GM19240 (cell line): Measurements from ENCODE around the gene LEKR1.
"Not testable (repeated sequence)": the region's sequence is repeated elsewhere in the genome, so short reads cannot be mapped to it uniquely, and the experiment has no call there.

Source experiments
- DNase-seq: peaks from one replicate; pipeline ENCODE4 v3.0.0; 2011; ENCODE audit warnings: low spot score; ENCODE audit not compliant: insufficient read length

The LEKR1 gene

DNA sequence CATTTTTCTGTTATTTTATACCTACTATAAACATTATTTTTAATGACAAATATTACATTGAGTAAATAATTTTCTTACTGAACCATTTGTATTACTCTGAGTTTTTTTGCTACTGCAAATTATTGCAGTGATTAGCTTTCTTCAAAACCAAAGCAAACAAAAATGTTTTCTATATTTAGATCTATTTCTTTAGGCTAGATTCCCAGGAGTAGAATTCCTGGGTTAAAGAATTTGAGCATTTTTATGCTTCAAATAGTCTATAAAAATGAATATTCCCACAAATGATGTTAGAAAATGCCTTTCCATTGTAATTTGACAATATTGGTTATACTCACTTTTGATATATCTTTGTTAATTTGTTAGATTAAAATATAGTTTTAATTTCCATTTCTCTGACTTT lies 76.8 kb downstream of the LEKR1 start:
- no peak for DNase-seq

DNA sequence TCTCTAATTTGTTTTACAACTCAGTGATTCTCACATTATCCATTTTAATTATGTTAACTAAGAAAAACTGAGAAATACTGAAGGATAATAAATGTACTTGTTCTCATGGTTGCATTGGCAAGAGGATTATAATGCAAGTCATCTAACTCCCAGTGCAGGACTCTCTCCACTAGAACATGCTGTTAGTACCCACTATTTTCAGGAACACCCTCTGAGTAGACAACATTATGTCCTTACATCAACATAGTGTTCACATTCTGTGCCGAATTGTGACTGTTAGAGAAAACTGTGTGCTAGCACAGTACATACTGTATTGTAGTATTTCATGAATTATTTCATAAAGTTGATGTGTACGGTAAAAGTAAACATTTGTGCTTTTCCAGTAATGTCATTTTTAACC lies 80.1 kb downstream of the LEKR1 start:
- no peak for DNase-seq

DNA sequence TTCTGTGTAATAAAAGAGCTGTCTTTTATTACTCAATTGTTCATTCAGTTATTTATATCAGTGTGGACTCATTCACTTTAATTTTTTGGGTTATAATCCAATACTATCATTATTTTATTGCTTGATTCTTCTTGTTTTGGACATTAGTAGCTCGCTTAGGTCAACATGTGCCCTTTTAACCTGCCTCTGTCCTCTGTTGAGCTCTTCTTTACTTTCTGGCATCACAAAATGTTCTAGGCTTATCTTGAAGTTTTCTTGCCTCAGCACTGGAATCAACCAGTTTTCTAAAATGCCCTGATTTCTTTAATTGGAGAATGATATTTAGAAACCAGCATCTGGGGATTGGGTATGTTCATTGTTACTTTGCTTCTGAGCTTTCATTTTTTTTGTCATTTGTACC lies 82.2 kb downstream of the LEKR1 start:
- DNase-seq = no peak

DNA sequence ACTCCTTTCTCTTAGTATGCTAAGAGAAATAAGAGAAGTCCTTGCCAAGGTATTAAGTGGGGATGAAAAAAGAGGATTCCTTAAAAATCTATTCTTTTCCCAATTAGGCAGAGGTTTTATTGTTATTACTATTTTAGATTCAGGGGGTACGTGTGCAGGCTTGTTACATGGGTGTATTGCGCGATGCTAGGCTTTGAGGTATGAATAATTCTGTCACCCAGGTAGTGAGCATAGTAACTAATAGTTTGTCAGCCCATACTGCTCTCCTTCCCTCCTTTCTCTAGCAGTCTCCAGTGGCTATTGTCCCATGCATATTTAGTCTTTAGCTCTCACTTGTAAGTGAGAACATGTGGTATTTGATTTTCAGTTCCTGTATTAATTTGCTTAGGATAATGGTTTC lies 83.9 kb downstream of the LEKR1 start:
- DNase-seq = no peak

DNA sequence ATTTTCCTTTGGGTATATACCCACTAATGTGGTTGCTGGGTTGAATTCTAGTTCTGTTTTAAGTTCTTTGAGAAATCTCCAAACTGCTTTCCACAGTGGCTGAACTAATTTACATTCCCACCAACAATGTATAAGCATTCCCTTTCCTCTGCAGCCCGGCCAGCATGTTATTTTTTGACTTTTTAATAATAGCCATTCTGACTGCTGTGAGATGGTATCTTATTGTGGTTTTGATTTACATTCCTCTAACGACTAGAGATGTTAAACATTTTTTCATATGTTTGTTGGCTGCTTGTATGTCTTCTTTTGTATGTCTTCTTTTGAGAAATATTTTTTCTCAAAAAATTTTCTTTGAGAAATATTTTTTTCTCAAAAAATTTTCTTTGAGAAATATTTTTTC lies 84.7 kb downstream of the LEKR1 start:
- DNase-seq = not testable (repeated sequence)

DNA sequence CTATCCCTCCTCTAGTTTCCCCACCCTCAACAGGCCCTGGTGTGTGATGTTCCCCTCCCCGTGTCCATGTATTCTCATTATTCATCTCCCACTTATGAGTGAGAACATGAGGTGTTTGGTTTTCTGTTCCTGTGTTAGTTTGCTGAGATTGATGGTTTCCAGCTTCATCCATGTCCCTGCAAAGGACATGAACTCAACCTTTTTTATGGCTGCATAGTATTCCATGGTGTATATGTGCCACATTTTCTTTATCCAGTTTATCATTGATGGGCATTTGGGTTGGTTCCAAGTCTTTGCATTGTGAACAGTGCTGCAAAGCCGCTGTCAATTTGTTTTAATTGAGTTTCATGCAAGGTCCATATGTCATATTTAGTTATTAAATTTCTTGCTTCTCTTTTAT lies 88.1 kb downstream of the LEKR1 start:
- not testable (repeated sequence) for DNase-seq

DNA sequence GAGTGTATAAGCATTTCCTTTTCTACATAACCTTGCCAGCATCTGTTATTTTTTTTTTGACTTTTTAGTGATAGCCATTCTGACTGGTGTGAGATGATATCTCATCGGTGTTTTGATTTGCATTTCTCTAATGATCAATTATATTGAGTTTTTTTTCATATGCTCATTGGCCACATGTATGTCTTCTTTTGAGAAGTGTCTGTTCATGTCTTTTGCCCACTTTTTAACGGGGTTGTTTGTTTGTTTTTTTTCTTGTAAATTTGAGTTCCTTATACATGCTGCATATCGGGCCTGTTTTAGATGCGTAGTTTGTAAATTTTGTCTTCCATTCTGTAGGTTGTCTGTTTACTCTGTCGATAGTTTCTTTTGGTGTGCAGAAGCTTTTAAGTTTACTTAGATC lies 89.2 kb downstream of the LEKR1 start:
- no peak for DNase-seq

DNA sequence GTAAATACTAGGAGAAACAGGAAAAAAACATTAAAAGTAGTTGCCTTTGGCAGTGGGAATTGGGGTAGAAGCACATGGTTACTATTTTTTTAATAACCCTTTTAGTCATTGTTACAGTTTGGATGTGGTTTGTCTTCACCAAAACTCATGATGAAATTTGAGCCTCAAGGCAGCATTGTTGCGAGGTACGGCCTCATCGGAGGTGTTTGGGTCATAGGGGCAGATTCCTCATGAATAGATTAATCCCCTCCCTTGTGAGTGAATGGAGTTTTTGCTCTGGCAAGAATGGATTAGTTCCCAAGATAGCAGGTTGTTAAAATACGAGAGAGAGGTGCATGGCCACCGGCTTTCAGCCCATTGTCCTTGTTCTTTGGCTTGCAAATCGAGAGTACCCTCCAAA lies 92.6 kb downstream of the LEKR1 start:
- DNase-seq = no peak

DNA sequence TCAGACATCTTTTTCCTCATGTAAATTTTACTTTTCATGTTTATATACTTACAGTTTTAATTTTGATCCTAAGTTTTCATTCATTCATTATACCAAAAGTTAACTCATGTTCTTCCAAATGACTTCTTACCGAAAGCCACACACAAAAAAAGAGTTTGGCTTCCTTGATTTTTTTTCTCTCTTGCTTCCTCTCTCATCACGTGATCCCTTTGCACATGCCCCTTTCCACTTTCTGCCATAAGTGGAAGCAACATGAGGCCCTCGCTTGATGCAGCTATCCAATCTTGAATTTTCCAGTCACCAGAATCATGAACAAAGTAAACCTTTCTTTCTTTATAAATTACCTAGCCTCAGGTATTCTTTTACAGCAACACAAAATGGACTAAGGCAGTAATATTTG lies 93.7 kb downstream of the LEKR1 start:
- DNase-seq = no peak

DNA sequence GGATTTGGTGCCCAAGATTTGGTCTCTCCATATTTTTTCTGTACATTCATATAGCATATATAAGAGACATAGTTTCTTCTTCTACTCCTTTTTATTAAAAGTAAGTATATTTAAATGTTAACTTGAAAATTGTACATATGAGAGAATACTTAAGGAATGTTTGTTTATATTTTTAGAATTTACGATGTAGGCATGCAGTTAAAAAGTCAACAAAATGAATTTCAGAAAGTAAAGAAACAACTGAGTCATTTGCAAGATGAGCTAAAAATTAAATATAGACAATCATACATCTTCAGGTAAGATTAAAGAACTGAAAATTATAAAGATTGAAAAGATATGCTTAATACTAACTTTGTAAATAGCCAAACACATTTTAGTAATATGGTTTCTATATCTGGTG lies 94.2 kb downstream of the LEKR1 start:
- no peak for DNase-seq

DNA sequence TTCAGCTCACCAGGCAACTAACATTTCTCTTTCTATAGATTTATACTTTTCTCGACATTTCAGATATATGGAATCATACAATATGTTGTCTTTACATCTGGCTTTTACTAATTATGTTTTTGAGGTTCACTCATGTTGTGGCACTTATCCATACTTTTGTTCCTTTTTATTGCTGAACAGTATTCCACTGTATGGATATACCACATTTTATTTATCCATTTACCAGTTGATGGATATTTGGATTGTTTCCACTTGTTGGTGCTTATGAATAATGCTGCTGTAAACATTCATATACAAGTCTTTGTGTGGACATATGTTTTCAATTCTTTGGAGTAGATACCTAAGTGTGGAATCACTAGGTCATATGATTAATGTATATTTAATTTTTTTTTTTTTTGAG lies 97.2 kb downstream of the LEKR1 start:
- no peak for DNase-seq

DNA sequence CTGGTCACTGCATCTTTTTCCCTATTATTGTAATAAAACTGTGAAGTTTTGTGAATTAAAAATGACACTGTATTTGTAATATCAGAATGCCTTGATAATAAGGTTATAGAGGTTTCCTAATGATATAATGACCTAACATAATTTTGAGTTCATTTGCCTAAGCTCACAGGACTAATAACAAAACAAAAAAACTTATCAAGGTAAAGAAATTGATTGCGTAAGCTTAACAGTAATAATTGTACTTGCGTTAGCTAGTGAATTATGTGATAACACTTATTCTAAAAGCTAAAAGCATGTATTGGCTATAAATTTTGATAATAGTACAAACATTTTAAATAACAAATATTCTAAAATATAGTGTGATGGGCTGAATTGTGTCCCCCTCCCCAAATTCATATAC lies 112.6 kb downstream of the LEKR1 start:
- DNase-seq = no peak

DNA sequence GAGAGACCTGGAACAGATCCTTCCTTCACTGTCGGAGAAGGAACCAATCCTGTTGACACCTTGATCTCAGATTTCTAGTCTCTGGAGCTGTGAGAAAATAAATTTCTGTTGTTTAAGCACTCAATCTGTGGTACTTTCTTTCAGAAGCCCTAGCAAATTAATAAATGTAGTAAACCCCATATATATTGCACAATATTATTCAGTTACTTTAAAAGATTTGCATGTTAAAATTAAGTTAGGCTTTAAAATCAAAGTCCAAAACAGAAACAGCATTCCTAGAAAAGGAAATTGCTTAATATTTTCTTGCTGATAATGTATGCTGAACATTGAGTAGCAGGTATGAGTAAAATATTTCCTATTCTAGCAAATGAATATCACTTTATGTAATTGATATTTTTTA lies 113.2 kb downstream of the LEKR1 start:
- no peak for DNase-seq

DNA sequence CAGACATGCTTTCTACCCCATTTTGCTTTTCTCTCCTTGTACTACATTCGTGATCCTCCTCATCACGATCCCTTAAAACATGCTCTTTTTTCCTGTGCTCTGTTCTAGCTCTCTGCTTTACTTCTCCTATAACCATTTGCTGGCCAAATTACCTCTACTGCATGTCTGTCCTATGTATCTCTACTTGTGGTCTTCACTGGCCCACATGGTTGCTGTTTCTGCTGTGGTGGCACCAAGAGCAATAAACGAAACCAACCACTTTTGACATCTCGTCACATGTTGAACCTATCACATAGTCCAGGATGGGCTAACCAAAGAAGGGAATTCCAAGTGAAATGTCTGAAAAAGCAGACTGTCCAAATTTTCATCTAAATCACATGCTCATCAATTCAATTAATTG lies 115.2 kb downstream of the LEKR1 start:
- no peak for DNase-seq

DNA sequence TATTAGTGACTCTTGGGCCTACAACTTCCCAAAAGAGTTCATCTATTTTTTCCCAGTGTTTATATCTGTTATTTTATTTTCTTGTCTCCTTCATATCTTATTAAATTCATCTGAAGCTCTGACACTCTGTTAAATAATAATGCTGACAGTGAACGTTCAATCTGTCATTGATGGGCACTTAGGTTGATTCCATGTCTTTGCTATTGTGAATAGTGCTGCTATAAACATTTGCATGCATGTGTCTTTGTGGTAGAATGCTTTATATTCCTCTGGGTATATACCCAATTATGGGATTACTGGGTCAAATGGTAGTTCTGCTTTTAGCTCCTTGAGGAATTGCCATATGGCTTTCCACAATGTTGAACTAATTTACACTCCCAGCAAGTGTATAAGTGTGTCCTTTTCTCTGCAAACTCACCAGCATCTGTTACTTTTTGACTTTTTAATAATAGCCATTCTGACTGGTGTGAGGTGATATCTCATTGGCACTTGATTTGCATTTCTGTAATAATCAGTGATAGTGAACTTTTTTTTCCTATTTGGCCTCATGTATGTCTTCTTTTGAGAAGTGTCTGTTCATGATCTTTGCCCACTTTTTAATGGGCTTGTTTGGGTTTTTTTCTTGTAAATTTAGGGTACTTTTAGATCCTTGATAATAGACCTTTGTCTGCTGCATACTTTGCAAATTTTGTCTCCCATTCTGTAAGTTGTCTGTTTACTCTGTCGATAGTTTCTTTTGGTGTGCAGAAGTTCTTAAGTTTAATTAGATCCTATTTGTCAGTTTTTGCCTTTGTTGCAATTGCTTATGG lies 122.5 kb downstream of the LEKR1 start:
- DNase-seq = no peak

DNA sequence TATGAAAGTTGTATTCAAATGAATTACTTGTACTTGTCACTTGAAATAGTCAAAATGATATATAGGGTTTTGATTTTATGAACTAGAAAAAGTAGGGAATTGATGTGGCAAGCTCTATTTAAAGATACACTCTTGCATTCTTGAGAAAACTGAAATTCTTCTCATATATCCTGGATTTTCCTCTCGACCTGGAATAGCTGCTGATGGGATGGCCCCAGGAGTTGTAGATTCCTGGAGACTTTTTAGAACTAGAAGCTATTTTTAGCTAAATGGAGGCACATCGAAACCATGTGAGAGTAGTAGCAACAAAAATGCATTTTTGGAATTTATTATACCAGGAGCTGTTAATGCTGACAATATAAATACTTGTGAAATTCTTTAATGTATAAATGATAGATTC lies 125.9 kb downstream of the LEKR1 start:
- no peak for DNase-seq

DNA sequence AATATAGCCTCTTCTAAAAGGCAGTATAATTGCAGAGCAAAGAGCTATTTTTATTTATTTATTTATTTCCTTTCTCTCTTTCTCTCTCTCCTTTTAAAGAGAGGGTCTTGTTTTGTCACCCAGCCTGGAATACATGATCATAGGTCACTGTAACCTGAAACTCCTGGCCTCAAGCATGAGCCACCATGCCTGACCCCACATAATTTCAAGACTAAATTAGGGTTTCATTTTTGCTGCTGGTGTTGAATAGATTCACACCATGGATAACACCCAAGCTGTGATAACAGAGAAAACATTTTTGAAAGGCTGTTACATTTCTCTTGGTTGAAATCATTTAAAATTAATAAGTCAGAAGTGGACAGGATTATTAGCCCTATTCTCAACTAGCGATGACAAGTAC lies 131.6 kb downstream of the LEKR1 start:
- DNase-seq = no peak

DNA sequence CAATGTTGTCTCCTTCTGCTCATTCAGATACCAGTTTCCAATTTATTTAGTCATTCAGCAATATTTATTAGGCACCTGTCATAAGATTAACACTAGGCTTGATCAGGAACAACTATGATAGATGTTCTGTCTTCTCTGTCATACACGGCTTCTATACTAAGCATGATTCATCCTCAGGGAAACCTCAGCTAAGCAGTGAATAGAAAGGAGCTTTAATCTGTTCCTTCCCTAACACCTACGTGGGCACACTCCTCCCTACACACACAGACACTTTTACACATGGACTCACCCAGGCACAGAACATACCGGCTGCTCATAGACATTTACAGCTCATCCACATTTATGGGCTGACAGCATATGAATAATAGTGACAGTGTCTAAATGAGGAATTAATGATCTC lies 136.9 kb downstream of the LEKR1 start:
- DNase-seq = no peak

DNA sequence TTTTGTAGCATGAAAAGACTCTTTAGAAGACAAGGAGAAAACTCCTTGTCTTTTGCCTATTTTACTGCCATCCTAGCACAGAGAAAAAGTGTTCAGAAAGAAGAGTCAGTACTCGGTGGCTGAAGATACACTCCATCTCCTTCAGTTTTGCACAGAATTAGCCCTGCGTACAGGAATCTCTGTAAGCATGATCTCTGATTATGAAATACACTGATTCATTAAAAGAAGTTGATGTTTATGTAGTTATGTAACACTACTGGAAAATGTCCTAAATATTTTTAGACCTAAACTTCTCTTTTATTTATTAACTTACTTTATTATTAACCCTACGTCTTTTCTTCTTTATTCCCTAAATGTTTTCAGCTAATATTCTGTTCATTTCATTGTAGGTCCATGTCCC lies 138.4 kb downstream of the LEKR1 start:
- no peak for DNase-seq

DNA sequence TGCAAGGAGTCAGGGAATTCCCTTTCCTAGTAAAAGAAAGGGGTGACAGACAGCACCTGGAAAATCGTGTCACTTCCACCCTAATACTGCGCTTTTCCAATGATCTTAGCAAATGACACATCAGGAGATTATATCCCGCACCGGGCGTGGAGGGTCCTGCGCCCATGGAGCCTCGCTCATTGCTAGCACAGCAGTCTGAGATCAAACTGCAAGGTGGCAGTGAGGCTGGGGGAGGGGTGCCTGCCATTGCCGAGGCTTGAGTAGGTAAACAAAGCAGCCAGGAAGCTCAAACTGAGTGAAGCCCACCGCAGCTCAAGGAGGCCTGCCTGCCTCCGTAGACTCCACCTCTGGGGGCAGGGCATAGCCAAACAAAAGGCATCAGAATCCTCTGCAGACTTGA lies 140.2 kb downstream of the LEKR1 start:
- DNase-seq = not testable (repeated sequence)

DNA sequence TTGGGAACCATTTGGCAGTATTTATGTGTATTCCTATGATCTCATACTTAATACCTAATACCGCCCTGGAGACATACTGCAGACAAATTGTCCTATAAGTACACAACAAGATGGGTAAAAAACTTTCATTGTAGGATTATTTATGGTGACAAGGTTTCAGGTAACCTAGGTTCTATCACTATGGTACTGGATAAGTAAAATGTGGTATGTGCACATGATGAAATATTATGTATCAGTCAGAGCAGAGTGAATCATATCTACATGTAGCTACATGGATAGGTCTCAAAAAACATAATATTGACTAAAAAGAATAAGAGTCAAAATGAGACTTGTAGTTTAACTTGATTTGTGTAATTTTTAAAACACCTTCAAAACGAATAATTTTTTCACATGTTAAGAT lies 147.8 kb downstream of the LEKR1 start:
- no peak for DNase-seq

DNA sequence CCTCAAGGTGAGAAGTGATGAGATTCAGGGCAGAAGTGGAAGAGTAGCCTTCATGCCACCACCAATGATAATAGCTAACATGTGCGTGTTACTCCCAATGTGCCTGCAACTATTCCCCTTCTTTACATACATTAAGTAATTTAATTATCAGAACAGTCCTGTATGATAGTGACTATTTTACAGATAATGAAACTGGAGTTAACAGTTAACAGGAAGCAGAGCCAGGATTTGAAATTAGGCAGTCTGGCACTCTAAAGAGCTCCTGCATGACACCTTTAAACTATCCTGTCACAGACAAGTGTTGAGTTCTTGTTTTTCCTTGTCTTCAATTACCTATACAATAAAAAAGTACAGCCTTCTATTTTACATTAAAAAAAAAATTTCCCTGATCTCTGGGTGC lies 148.8 kb downstream of the LEKR1 start:
- no peak for DNase-seq

DNA sequence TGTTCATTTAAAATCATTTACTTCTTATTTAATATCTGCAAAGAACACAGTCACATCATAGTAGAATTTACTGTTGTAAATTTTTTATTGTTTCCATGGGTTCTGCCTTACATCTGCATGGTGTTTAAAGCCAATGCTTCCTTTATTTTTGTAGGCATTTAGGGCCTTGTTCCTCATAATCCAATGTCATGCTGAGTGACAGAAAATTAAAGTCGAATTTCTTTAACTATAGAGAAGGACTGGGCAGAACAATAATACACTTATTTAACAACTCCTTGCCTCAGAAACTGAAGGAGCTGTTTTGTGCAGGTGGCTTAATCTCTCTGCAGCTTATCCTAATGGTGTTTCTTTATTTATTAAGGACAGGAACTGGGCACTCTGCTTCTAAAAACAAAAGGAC lies 149.6 kb downstream of the LEKR1 start:
- DNase-seq = no peak

DNA sequence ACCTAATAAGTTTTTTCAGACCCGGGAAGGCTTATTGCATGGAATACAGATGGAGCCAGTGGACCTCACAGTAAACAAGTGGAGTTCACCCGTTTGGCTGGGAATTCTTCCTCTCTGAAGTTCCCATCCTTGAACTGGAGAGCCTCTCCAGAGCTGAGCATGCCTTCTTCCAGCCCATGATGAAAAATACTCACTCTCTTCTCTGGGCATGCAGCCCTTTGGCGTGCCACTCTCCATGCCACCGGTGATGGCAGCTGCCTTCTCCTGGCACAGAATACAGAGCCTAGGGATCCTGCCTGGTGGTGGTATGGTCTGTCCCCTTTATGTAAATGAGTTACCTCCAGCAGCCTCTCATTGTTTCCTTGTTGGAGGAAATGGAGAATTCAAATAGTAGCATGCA lies 150.8 kb downstream of the LEKR1 start:
- DNase-seq = no peak
